ENCODE results near the gene DYSF.

DNA sequence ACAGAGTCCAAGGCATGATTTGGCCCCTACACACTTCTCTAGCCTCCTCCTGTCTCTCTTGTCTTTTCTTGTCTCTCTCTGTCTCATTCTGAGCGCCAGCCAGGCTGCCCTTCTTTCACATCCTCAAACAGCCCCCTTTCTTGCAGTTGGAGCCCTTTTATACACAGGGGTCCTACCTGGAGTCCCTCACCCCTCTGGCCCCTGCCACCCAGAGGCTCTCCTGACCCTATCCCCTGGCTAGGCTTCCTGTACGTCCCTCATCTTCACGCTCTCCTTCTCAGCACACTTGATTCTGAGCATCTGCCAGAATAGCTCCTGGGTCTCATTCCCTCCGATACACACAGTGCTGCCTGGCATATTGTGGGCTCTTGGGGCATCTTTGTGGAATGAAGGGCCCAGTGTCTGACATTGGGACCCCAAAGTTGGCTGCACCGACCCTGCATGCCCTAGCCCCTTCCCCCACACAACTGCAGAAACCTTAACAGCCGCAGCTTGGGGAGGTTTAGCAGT, 261.9 kb downstream of the DYSF start:
- TF ChIP-seq EZH2phosphoT487 (IDR thresholded peaks at IDR 0.05; ENCODE audit: low read length) = no peak
- no peak for TF ChIP-seq CTCF (IDR thresholded peaks at IDR 0.05; ENCODE audit: low read length)
- TF ChIP-seq EZH2 (optimal IDR thresholded peaks at IDR 0.05; ENCODE audit: low read depth, low read length) = no peak
